Stimulated activated CD8-positive, alpha-beta memory T cell treated with anti-CD3 and anti-CD28 coated beads, Interleukin-12 subunit alpha, Interleukin-12 subunit beta, amount 100 ng/mL, for 1 hour (primary cell): Measurements from ENCODE around the gene TLK1.
A peak's percentile ranks its signal among the peaks of the same experiment; 100 is the strongest.
"Not testable (repeated sequence)": the region's sequence is repeated elsewhere in the genome, so short reads cannot be mapped to it uniquely, and the experiment has no call there.

Source experiments
- DNase-seq: peaks from one replicate; pipeline ENCODE4 v3.0.0-alpha.2; 2020; ENCODE audit warnings: low read depth

The TLK1 gene

DNA sequence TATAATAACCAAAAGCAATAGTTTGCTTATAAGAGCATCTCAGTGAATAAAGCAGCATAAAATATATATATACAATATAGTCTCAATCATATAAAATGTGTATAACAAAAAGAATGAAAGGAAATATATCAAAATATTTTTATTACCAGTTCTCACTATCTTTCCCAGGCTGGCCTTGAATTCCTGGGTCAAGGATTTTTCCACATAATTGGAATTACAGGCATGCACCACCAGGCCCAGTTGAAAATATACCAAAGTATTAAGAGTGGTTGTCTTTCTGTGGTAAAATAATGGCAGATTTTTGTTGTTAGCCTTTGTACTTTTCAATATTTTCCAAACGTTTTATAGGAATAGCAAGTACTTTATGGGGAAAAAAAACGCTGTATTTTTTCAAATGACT lies 8.6 kb upstream of the TLK1 start:
- no peak for DNase-seq

DNA sequence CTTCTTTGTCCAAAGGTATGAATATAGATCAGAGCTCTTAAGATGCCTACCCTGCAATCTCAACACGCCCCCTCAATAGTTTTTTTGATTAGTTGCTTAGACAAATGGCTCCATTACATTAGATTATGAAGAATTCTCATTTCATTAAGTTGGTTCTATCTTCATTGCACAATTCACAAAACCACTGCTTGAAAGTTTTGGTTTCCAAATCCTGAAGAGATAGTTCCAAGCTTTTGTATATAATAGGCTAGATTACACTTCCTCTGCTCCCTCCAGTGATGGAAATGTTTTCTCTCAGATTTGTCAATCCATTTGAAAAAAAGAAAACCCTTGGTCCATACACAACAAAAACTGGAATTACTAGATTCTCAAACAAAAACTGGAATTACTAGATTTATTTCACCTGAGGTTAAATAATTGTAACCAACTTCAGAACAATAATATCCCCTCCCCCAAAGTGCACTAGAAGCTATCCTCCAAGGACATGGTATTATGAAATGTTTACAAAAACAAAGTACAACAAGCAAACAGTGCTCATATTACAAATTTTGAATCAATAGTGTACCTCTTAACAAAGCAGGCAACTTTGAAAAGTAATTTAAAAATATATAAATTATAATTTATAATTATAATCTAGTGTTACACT lies 6.8 kb upstream of the TLK1 start:
- no peak for DNase-seq

DNA sequence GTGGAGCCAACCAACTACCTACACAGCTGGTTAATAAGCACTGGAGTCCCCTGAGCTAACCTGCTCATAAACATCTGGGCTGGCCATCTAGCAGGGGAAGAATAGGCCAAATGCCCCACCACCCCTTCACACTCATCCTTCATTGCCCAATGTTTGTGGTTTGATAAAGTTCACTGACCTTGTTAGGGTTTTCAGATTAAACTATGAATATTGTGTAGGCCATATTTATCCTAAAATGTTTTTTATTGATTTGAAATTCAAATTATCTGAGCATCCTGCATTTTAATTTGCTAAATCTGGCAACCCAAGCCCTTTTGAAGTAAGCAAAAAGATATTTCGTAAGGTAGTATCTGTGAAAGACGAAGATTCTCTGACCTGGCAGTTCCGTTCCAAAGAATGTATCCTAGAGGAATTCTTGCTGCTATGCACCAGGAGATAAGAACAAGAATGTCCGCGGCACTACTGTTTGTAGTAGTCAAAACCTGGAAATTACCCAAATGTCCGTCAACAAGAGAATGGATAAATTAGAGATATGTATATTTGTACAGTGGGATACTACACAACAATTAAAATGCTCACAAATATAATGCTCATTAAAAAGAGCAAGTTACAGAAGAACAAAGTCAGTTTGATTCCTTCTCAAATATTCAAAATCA lies 5.8 kb upstream of the TLK1 start:
- no peak for DNase-seq

DNA sequence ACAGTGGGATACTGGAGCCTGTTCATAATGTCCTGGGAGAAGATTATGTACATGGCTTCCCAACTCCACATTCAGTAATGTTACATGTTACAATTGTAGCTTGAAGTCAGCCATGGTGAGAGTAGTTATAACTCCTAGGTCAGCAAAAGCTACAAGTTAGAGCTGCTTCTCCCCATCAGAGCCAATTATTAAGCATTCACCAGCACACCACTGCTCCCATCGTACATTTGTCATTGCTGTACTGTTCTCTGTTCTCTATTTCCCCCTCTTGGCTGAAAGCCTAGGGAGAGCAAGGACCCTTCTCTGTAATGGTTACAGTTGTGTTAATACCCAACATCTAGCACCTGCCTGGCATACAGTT lies 5.3 kb upstream of the TLK1 start:
- no peak for DNase-seq

- DNase-seq, result no peak
Measured at GRCh38 chr2:171163261-171163660, 2.6 kb upstream of the TLK1 start.

- not testable (repeated sequence) for DNase-seq
Measured at GRCh38 chr2:171162522-171163197, 2.0 kb upstream of the TLK1 start.

GRCh38 chr2:171160956-171161740 lies 455 bp upstream of the TLK1 start:
- peak; percentile 40 for DNase-seq

DNA sequence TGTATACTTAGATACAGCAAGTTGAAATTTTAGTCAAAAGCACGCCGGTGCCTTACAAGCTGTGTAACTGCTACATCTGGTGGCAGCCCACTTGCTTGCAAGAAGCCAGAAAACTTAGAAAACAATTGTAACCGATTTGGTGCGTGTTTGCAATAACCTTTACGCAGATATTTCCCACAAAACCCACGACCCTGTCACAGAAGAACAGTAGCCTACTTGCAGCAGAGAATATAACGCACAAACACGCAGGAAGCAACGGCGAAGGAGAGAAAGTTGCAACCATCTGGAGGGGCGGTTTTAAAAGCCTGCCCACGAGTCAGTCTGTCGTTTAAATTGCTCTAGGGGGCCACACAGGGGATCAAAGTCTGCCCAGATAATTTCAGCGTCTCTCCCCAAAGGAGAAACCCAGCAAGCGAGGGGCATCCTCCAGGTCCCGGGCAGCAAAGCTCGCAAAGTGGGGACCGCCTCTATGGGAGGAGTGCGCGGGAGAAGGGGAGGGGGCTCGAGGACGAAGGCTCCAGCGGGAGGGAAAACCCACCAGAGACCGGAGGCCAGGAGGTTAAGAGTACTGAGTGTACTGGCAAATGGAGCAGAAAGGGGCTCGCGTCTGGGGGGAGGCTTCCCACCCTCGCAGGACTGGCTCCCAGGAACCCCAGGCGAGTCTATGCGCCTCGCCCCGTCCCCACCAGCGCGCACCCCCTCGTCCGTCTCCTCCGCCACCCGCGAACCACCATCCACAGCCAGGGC lies 1.1 kb downstream of the TLK1 start:
- DNase-seq, result peak; percentile 22

GRCh38 chr2:171158790-171159371 lies 1.8 kb downstream of the TLK1 start:
- no peak for DNase-seq

DNA sequence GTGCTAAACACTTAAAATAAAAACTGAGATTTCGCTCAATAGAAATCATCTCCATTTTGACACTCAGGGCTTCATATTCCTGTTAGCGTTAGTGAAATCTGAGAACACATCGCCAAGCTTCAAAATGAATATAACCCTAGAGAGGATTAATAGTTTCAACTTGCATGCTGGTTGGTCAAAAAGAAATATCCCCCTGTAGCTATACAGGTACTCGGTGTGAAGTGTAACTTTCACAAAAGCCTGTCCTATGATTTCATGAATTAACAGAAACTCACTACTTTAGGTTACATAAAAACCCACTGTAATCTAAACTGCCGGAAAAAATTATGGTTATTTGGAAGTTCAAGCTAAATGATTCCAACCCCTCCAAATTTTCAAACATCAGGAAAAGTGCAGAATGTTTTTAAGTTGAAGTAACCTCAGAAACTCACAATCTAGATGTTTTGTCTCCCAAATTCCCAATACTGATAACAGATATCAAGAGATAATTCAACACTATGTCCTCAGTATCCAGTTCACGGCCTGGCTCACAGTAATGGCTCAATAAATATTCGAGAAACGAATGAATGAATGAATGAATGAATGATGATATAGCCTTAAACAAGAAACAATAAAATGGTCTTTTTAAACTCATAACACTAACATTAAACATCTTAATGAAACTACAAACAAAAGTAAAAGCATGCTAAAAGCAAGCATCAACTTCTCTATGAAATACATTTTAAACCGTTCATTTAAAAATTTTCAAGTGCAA lies 2.5 kb downstream of the TLK1 start:
- DNase-seq, result no peak

- no peak for DNase-seq
Measured at GRCh38 chr2:171157109-171157500, 3.6 kb downstream of the TLK1 start.

GRCh38 chr2:171154348-171154747 lies 6.3 kb downstream of the TLK1 start:
- no peak for DNase-seq

- no peak for DNase-seq
Measured at GRCh38 chr2:171150694-171151285, 9.9 kb downstream of the TLK1 start.

DNA sequence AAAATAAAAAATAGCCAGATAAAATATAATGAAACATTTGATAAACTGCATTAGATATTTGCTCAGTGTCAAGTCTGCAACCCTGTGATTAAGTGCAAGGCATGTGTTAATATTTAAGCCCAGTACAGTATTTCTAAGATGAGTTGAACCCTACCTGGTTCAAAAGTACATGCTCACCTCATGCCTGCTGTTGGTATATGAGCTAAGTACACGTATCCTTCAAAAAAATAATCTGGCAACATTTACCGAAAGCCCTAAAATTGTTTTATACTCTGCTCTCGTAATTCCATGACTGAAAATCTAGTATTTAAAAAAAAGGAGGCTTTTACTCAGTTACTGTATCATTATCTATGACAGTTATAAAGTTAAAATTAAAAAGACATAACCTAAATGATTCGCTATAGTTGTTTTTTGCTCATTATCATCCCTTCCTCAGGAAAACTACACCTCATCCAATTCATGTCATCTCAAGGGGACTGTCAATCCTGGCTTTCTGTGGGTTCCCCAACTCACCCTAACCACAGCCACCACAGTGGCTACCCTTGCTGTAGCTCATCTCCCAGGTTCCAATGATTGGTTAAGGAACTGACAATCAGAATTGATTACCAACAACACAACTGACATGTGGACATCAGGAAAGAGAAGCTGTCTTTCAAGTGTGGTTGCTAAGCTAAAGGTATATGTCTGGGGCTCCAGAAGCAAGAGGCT lies 10.6 kb downstream of the TLK1 start:
- no peak for DNase-seq

DNA sequence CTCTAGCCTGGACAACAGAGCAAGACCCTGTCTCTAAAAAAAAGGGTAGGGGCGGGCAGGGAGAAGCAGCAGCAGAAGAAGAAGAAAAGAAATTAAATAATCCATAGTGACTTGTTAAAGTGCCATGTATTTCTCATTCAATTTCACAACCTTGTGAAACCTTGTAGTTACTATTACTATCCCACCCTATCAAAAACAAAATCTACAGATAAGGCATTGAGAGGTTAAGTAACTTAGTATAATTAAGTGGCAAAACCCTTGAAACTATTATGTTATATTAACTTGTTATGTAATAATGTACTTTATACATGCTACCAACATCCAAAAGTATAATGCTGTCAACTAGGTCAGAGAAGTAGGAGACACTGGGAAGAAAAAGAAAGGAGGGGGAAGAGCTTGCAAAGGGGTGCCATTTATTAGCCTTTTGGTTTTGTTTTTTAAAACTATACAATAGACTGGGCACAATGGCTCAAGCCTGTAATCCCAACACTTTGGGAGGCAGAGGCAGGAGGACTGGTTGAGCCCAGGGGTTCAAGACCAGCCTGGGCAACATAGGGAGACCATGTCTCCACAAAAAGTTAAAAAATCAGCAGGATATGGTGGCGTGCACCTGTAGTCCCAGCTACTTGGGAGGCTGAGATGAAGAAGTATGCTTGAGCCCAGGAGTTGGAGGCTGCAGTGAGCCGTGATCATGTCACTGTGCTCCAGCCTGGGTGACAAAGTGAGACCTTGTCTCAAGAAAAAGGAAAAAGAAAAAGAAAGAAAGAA lies 11.3 kb downstream of the TLK1 start:
- DNase-seq, result no peak

GRCh38 chr2:171147081-171147480 lies 13.6 kb downstream of the TLK1 start:
- no peak for DNase-seq

- no peak for DNase-seq
Measured at GRCh38 chr2:171146633-171147032, 14.1 kb downstream of the TLK1 start.

GRCh38 chr2:171146071-171146470 lies 14.6 kb downstream of the TLK1 start:
- DNase-seq, result no peak

GRCh38 chr2:171143670-171144062 lies 17.0 kb downstream of the TLK1 start:
- DNase-seq, result no peak
